ENCODE data around the gene ATXN2. TPM values are rescaled to one million over a fixed set of nuclear protein-coding genes. Genes with fewer than 3 reads are reported as not detected.

Gene ATXN2
- total RNA-seq, 1 experiment from 2014 or later = 72.9 TPM

DNA sequence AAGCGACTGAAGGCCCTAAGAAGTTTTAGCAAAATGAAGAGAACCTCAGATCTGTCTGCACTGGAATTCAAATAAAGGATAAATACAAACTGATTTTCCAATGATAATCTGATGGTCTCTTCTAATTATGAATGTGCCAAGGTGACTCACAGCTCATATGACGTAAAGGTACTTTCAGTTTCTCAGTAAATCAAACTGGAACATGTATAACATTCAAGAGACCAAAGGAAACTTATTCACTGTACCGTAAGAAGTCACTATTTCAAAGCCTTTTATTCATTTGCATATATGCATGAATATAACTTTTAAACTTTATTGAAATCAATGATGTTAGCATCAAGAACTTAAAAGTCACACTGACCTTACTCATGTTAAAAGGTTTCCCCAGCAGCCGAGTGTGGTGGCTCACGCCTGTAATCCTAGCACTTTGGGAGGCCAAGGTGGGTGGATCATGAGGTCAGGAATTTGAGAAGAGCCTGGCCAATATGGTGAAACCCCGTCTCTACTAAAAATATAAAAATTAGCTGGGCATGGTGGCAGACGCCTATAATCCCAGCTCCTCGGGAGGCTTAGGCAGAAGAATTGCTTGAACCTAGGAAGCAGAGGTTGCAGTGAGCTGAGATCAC is 52.2 kb downstream of the ATXN2 start:
- H2BK12ac ChIP-seq (ENCODE audit: insufficient read length, low read depth, low read length) = no peak overlapping the region
- H4K5ac ChIP-seq (ENCODE audit: insufficient read length, low read depth, low read length) = no peak overlapping the region
- Mint-ChIP-seq H3K9me3 (no peaks in the 10 kb centered on the region), H3K27ac (no peak overlapping the region), H3K4me3 (no peak overlapping the region), H3K36me3 (ENCODE audit: insufficient read depth in 1 of 3, low read depth in 3 of 3) (peaks cover 17 to 56% (median 55%) of the 10 kb centered on the region in 3 experiments; a peak in 6 of 7 replicates), H3K4me1 (peaks cover 2% of the 10 kb centered on the region in 2 experiments; a peak in 2 of 4 replicates), H3K27me3 (ENCODE audit: low read depth) (no peaks in the 10 kb centered on the region)
- H3K4me1 ChIP-seq (ENCODE audit: insufficient read depth, low read length) = no peaks in the 10 kb centered on the region
- H3K23me2 ChIP-seq (ENCODE audit: insufficient read length, low read depth, low read length, poor library complexity, severe bottlenecking) = no peaks in the 10 kb centered on the region
- no peak overlapping the region for H2BK20ac ChIP-seq (ENCODE audit: low read depth, low read length, poor library complexity, severe bottlenecking)
- H2AFZ ChIP-seq (ENCODE audit: low read length) = no peak overlapping the region
- H2BK120ac ChIP-seq (ENCODE audit: low read depth, low read length, poor library complexity, severe bottlenecking) = no peak overlapping the region
- H3K27me3 ChIP-seq (ENCODE audit: insufficient read depth, low read length) = no peaks in the 10 kb centered on the region
- no peak overlapping the region for H3K18ac ChIP-seq (ENCODE audit: insufficient read length, low read depth, low read length)
- H4K20me1 ChIP-seq (ENCODE audit: control insufficient read depth, insufficient read depth, insufficient read length) = no peaks in the 10 kb centered on the region
- no peak overlapping the region for H3K23ac ChIP-seq (ENCODE audit: insufficient read length, low read depth, low read length)
- no peak overlapping the region for H3K4me2 ChIP-seq (ENCODE audit: insufficient read depth, insufficient read length, low read length)
- H3K79me1 ChIP-seq (ENCODE audit: insufficient read depth, low read depth, low read length, poor library complexity, severe bottlenecking) = peaks cover 2% of the 10 kb centered on the region
- H3K56ac ChIP-seq (ENCODE audit: insufficient read length, low read depth, low read length) = no peak overlapping the region
- no peak overlapping the region for H3T11ph ChIP-seq (ENCODE audit: low read length)
- no peak overlapping the region for H3K27ac ChIP-seq (ENCODE audit: insufficient read length, low read depth, low read length)
- H3K9ac ChIP-seq (ENCODE audit: extremely low read depth, insufficient read length, low read length) = no peak overlapping the region
- TF ChIP-seq CTCF (conservative IDR thresholded peaks at IDR 0.05) = no peak
- H4K8ac ChIP-seq (replicated peaks; ENCODE audit: insufficient read length, low read depth, low read length) = no peak overlapping the region
- H2BK15ac ChIP-seq (ENCODE audit: low read depth, low read length) = no peak overlapping the region
- no CpG with 5 or more reads among the region's 8 CpGs for WGBS (ENCODE audit: extremely low coverage, insufficient read length, low lambda C conversion rate)
- H4K91ac ChIP-seq (ENCODE audit: insufficient read length, low read depth, low read length) = no peak overlapping the region
- H2AK5ac ChIP-seq (ENCODE audit: insufficient read length, low read length) = no peak overlapping the region
- H2BK5ac ChIP-seq (ENCODE audit: insufficient read length, low read length) = no peak overlapping the region
- no peaks in the 10 kb centered on the region for H3K79me2 ChIP-seq (ENCODE audit: insufficient read depth, low read length)
- no peaks in the 10 kb centered on the region for H3K9me3 ChIP-seq (ENCODE audit: control insufficient read depth, low read depth, low read length)
- no peak for DNase-seq
- H3K14ac ChIP-seq (ENCODE audit: insufficient read depth, low read length) = no peak overlapping the region
- H3K4ac ChIP-seq (ENCODE audit: low read depth, low read length) = no peak overlapping the region

Measured in H9 (cell line).